ENCODE results near the gene LAMA5. TPM values are rescaled to one million over a fixed set of nuclear protein-coding genes. Genes with fewer than 3 reads are reported as not detected.

LAMA5 gene
- total RNA-seq, 4 donors from 2014 or later = 164 to 427 (median 196) TPM

- TF ChIP-seq CTCF (IDR thresholded peaks at IDR 0.05) (no peak), POLR2A (IDR thresholded peaks at IDR 0.05) (no peak)
- DNase-seq (ENCODE audit: low spot score in 2 of 2) = no peak
- WGBS, 2 donors = 91 to 92% methylated on average over 12 of the region's 12 CpGs
- intact Hi-C loops (cut with DNase I; ENCODE audit: low total_unique reads) = loop anchor here (10.0 kb wide), 1 partner anchor 400 kb away; the partner anchor contains the start of gene OGFR
- no peak overlapping the region for H3K4me3 ChIP-seq (ENCODE audit: low read depth, poor library complexity, severe bottlenecking)
Measured at GRCh38 chr20:62404761-62405107, 37.6 kb upstream of the LAMA5 start.

DNA sequence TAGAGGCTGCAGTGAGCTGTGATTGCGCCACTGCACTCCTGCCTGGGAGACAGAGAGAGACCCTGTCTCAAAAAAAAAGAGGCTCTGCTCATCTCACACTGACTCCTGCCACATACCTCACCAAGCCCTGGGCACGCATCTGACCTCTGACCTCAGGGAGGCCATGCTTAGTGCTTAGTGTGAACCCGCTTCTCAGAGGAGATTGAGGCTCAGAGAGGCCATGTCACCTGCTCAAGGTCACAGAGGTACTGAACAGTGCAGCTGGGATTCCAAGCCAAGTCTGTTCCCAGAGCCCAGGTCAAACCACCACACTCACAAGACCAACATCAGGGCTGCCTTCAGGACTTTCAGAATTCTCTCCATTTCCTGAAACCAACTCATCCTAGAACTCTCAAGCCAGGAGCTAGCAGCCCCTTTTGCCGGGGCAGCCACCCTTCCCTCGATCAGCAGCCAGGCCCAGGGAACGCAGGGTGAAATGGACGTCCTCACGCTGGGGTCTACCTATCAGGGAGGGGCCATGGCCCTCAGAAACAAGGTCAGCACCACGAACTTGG lies 37.1 kb upstream of the LAMA5 start:
- TF ChIP-seq CTCF (IDR thresholded peaks at IDR 0.05) (no peak), POLR2A (IDR thresholded peaks at IDR 0.05) (no peak)
- DNase-seq (ENCODE audit: low spot score in 2 of 2) = no peak
- no peak overlapping the region for H3K4me3 ChIP-seq (ENCODE audit: low read depth, poor library complexity, severe bottlenecking)
- WGBS, 2 donors = 94 to 95% methylated on average over 9 of the region's 9 CpGs
- intact Hi-C loops (cut with DNase I; ENCODE audit: low total_unique reads) = loop anchor here (10.0 kb wide), 1 partner anchor 401 kb away; the partner anchor contains the start of gene OGFR

DNA sequence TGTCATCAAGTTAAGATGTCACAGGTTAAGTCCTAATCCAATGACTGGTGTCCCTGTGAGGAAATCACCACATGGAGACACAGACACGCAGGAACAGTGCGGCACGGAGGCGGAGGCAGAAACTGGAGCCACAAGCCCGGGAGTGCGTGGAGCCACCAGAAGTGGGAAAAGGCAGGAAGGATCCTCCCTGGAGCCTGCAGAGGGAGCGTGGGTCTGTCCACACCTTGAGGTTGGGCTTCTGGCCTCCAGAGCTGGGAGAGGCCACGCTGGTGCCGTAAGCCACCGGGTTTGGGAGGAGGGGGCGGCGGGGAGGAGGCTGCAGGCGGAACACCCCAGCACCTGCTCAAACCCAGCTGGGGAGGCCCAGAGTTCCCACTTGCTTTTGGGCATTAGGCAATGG lies 36.2 kb upstream of the LAMA5 start:
- 60 to 75% methylated on average over 13 of the region's 13 CpGs for WGBS, 2 donors
- DNase-seq (ENCODE audit: low spot score in 2 of 2) = no peak
- no peak for TF ChIP-seq CTCF (IDR thresholded peaks at IDR 0.05)
- TF ChIP-seq POLR2A (IDR thresholded peaks at IDR 0.05) = no peak
- intact Hi-C loops (cut with DNase I; ENCODE audit: low total_unique reads) = loop anchor here (10.0 kb wide), 1 partner anchor 401 kb away; the partner anchor contains the start of gene OGFR
- no peak overlapping the region for H3K4me3 ChIP-seq (ENCODE audit: low read depth, poor library complexity, severe bottlenecking)

DNA sequence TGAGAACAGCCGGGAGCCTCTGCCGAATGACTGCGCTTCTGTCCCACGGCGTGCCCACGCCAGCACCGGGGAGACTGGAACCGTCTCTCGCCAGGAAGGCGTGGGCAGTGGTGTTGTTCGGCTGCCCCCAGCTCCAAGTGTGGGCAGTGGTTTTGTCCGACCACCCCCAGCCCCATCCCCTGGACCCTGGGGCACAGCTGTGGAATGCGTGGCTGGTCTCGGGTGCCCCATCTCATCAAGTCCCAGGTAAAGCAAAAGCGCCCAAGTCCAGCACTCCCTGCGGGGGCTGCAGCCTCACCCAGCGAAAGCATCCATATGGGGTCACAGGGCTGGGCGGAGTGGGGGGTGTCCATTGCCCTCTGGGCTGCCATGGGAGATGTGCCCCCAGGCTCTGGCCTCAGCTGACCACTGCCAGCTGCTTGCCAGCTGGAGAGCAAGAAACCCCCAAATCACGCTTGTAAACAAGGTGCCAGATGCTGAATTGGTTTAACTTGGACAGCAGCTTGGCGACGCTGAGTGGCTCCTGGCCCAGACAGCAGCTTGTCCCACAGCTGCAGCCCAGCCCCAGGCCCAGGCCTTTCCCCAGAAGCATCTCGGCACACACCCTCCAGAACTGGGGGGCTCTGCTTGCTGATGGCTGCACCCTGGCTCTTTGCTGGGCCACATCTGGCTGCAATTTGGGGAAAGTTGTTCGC lies 35.5 kb upstream of the LAMA5 start:
- 83 to 84% methylated on average over 18 to 20 of the region's 23 CpGs for WGBS, 2 donors
- intact Hi-C loops (cut with DNase I; ENCODE audit: low total_unique reads) = loop anchor here (10.0 kb wide), 1 partner anchor 402 kb away; the partner anchor contains the start of gene OGFR
- TF ChIP-seq POLR2A (IDR thresholded peaks at IDR 0.05) (no peak), CTCF (IDR thresholded peaks at IDR 0.05) (no peak)
- no peak for DNase-seq (ENCODE audit: low spot score in 2 of 2)
- no peak overlapping the region for H3K4me3 ChIP-seq (ENCODE audit: low read depth, poor library complexity, severe bottlenecking)

GRCh38 chr20:62401331-62401779 lies 34.2 kb upstream of the LAMA5 start:
- WGBS, 2 donors = 70 to 88% methylated on average over 6 to 21 of the region's 21 CpGs
- H3K4me3 ChIP-seq (ENCODE audit: low read depth, poor library complexity, severe bottlenecking) = no peak overlapping the region
- no peak for DNase-seq (ENCODE audit: low spot score in 2 of 2)
- intact Hi-C loops (cut with DNase I; ENCODE audit: low total_unique reads) = loop anchor here (10.0 kb wide), 1 partner anchor 403 kb away; the partner anchor contains the start of gene OGFR
- no peak for TF ChIP-seq CTCF (IDR thresholded peaks at IDR 0.05)
- no peak for TF ChIP-seq POLR2A (IDR thresholded peaks at IDR 0.05)

Data from lower leg skin (tissue), 4 donors.